Right lobe of liver (tissue), 4 donors: ENCODE measurements around the gene RGS11.

Experiments used
- CTCF ChIP-seq, 4 donors: fragments of 200-600 bp in 3 of 4; fragments of 450-650 bp in 1 of 4; IDR thresholded peaks; one replicate each; pipeline versions ENCODE4 v1.5.1 to v1.8.0; 2016 to 2022; ENCODE audit warnings: antibody characterized with exemption in 4 of 4, mild to moderate bottlenecking in 2 of 4
- POLR2A ChIP-seq: fragments of 450-650 bp; IDR thresholded peaks from one replicate; pipeline ENCODE4 v1.6.1; 2017; ENCODE audit warnings: antibody characterized with exemption, mild to moderate bottlenecking
- donor health status: DM: no; HTN: no; CAD: no.
- donor health status: DM: no; HTN: no; CAD: no.
- donor health status: DM: no; HTN: yes; CAD: no.

GRCh38 chr16:239948-240277, 35.8 kb downstream of the RGS11 start:
- no peak for TF ChIP-seq CTCF (IDR thresholded peaks at IDR 0.05)
- no peak for TF ChIP-seq POLR2A
